ENCODE measurements around the gene ADGRG3. TPM values are rescaled to one million over a fixed set of nuclear protein-coding genes. Genes with fewer than 3 reads are reported as not detected.

Gene ADGRG3
- total RNA-seq, 1 experiment from 2014 or later, result not detected

DNA sequence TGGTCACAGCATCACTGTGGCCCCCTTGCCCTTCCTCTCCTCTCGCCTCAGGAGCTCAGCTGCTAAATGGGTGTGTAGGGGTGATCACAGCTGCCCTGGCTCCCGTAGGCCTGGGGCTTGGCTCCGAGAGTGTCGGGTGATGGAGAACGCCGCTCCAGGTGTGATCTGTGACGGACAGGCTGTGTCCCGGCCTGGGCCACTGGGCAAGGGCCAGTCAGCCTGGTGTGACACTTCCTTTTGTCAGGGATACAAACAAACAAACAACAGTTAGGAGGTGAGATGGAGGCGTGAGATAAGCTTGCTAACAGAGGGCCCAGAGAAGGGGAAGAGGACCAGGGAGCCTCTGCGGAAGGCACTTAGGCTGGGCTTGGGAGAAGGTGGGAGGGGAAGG lies 37.7 kb upstream of the ADGRG3 start:
- no peak for DNase-seq (ENCODE audit: low spot score)

DNA sequence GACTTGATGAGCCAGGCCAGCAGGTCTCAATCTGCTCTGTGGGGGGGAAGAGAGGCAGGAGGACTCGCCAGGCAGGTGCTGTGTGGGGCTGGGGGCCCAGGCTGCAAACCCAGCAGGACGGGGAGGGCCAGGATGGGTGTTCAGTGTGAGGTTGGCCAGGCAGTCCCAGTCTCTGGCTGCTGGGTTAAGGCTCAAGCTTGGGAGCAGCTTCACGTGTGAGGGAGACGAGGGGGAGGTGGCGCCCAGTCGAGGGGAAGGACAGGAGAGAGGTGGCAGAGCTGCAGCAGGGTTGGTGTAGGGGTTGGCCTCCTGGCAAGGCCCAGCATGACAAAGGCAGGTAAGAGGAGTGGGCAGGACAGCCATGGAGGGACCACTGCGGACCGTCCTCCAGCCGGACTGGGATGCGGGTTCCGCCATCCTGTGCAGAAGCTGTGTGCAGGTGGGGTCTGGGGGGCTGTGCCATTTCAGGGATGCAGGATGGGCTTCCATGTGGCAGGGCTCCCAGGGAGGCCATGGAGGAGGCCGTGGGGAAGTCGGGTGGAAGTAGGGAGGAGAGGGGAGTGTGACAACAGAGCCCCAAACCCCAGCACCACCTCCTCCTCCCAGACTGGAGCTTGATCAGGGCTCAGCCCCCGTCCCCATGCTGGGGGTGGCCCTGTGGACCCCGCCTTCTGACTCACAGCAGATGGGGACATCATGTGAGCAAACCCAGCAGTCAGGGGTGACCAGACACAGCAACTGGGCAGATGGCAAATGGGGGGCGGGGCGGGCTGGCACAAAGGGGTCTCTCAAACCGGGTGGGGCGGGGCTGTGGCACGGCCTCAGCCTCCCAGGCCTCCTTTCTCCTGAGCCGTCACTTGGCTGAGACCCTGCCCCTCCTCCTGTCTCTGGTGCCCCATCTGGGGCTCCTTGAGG lies 36.9 kb upstream of the ADGRG3 start:
- DNase-seq (ENCODE audit: low spot score), result no peak

DNA sequence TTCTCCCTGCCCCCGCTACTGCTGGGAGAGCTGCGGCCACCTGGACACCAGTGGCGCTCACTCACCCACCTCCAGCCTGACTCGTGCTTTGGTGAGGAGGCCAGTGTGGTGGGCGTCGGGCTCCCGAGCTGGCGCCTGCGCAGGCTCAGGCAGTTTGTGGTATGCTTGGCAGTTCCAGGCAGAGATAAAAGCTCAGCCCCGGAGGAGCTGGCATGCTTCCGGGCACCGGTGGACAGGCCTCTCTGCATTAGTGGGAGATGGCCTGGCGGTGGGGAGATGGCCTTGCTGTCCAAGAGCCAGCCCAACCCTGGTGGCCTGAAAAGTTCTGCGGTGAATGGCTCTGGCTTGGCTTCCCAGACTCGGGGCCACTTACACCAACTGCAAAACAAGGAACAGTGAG lies 35.5 kb upstream of the ADGRG3 start:
- DNase-seq (ENCODE audit: low spot score), result no peak

- DNase-seq (ENCODE audit: low spot score), result no peak
Measured at GRCh38 chr16:57633383-57634064, 34.6 kb upstream of the ADGRG3 start.

GRCh38 chr16:57634171-57634570 lies 33.9 kb upstream of the ADGRG3 start:
- DNase-seq (ENCODE audit: low spot score), result no peak

- DNase-seq (ENCODE audit: low spot score), result no peak
Measured at GRCh38 chr16:57635266-57636097, 32.6 kb upstream of the ADGRG3 start.

DNA sequence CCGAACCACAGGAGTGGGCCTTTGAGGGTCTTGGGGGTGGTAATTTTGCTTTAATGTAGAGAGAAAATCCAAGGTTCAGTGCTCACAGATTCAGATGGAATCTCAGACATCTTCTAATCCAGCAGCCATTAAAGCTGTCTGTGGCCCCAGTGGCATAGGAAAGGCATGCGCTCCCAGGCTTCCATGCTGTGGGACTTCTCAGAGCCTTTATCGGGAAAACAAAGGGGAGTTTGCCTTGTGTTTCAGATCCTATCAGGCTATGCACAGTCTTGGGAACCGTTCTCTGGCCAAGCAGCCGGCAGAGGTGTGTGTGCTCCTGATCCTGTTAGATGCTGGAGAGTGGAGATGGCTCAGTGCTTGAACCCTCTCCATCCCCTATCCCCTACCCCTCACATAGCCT lies 31.9 kb upstream of the ADGRG3 start:
- DNase-seq (ENCODE audit: low spot score), result no peak

- no peak for DNase-seq (ENCODE audit: low spot score)
Measured at GRCh38 chr16:57637020-57637419, 31.1 kb upstream of the ADGRG3 start.

GRCh38 chr16:57637424-57637823 lies 30.7 kb upstream of the ADGRG3 start:
- DNase-seq (ENCODE audit: low spot score), result no peak

GRCh38 chr16:57637965-57638364 lies 30.1 kb upstream of the ADGRG3 start:
- DNase-seq (ENCODE audit: low spot score), result no peak

- DNase-seq (ENCODE audit: low spot score), result no peak
Measured at GRCh38 chr16:57638381-57638780, 29.7 kb upstream of the ADGRG3 start.

- DNase-seq (ENCODE audit: low spot score), result no peak
Measured at GRCh38 chr16:57639172-57639887, 28.8 kb upstream of the ADGRG3 start.

DNA sequence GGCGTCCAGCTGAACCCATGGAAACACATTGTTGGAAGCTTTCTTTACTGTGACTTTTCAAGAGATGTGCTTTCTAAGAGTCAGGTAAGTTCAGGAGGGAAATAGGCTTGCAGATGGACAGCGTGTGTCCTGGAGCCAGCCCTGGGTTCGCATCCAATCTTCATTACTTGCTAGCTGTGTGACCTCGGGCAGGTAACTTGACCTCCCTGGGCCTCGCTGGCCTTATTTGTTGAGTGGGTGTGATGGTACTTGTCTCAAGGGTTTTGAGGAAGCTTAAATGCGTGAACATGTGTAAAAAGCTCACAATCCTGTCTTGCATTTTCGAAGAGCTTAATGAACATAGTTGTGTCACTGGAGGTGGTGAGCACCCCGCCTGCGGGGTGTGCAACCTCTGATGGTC lies 27.9 kb upstream of the ADGRG3 start:
- no peak for DNase-seq (ENCODE audit: low spot score)

DNA sequence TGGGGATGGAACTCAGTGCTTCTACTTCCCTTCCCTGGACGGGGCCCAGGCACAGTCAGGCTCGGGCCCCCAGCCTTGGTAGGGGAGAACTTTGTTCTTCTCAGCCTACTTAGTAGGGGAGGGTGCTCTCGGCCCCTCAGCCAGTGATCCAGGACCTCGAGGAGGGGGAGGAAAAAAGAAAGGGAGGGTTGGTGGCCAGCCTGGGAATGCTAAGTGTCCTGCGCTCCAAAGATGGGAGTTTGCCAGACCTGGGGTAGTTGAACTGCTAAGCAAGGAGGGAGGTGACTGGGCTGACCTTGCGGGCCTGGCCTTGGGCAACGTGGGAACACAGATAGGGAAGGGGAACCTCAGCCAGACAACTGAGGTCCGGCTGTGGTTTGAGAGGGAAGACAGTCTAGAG lies 27.5 kb upstream of the ADGRG3 start:
- DNase-seq (ENCODE audit: low spot score), result no peak

- DNase-seq (ENCODE audit: low spot score), result no peak
Measured at GRCh38 chr16:57642160-57643135, 25.7 kb upstream of the ADGRG3 start.

DNA sequence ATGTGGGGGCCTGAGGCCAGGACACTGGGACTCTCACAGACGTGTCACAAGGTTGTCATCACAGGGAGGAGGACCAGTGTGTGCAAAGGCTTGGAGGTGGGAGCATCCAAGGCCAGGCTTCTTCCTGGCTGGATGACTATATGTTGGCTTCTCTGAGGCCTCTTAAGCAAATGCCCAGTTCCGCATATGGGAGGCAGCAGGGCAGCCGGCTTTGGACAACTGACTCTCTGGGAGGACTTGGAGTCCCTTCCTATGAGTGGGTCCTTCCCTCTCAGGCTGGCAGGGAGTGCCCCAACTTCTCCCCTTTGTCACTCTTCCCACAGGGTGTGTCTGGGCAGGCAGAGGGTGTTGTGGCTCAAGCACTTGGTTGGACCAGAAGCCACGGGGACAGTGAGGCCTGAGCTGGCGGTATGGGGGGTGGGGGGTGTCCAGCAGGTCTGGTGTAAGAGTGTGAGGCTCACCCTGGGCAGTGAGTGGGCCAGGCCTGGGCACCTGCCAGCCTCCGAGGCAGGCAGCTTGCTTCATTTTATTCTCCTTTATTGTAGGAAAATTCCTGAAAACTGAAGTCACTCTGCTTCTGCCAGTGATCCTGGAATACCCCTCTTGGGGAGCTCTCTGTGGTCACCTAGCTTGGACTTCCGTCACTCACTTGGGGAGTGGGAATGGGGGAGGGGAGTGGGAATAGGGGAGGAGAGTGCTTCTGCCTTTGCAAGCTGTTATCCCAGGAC lies 24.8 kb upstream of the ADGRG3 start:
- no peak for DNase-seq (ENCODE audit: low spot score)

DNA sequence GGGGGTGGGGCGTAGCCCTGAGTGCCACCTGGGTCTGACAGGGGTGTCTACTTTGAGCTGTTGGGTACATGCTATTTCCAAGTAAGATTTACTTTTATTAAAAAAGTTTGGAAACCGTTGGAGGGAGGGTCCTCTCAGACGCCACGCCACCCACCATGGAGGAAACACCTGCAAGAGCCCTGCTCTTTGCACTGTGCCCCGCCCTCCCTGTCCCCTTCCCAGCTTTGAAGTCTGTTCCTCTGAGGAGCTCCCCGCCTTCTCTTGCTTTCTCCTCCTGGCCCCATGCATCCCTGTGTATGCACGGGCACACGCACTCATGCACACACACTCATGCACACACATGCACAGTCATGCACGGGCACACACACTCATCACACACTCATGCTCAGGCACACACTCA lies 24.2 kb upstream of the ADGRG3 start:
- DNase-seq (ENCODE audit: low spot score), result no peak

DNA sequence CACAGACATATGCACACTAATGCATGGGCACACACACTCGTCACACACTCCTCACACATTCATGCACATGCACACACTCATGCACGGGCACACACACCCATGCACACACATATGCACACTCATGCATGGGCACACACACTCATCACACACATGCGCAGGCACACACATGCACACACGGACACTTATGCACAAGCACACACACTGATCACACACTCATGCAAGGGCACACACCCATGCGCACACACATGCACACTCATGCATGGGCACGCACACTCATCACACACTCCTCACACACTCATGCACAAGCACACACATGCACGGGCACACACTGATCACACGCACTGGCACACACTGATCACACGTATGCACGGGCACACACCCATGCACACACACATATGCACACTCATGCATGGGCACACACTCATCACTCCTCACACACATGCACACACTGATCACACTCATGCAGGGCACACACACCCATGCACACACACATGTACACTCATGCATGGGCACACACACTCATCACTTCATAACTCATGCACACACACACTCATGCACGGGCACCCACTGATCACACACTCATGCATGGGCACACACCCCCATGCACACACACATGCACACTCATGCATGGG lies 23.6 kb upstream of the ADGRG3 start:
- DNase-seq (ENCODE audit: low spot score), result no peak

GRCh38 chr16:57645169-57645568 lies 22.9 kb upstream of the ADGRG3 start:
- no peak for DNase-seq (ENCODE audit: low spot score)

All from H4 (cell line).